ENCODE measurements around the gene TMEM114.

The TMEM114 gene

GRCh38 chr16:8589900-8590688 lies at the start of gene TMEM114:
Gene TMEM114 (minus strand): TSS chr16:8590511. CDS start chr16:8589838, 673 bp downstream.
- DNase-seq (ENCODE audit: low read depth in 2 of 2), result no peak

- DNase-seq (ENCODE audit: low read depth in 2 of 2), result no peak
Measured at GRCh38 chr16:8639694-8640093, 49.4 kb upstream of the TMEM114 start.

DNA sequence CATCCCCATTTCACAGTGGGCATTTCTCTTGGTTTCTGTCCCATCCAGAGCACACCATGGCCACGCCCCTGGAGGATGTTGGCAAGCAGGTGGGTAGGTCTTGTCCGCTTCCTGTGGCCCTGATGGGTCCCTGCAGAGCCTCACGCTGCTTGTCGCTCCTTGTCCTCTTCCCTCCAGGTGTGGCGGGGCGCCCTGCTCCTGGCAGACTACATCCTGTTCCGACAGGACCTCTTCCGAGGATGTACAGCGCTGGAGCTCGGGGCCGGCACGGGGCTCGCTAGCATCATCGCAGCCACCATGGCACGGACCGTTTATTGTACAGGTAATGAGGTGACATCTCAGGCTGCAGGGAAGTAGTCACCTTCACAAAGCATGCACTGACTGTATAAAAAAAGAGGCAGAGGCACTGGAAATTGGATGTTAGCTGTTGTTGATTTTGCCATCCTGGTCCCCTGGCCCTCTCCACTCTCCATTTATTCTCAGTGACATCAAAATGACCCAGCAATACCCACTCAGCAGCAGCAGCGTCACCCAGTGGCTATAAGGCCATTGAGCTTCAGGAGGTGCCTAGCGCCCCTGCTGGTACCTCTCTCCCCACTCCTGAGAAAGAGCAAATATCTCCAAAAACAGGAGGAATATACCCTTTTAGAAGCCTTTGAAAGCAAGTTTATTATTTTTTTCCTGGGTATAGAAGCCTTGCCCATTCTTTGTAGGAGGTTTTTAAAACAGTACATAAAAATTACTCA lies 44.9 kb upstream of the TMEM114 start:
- DNase-seq (ENCODE audit: low read depth in 2 of 2), result no peak

DNA sequence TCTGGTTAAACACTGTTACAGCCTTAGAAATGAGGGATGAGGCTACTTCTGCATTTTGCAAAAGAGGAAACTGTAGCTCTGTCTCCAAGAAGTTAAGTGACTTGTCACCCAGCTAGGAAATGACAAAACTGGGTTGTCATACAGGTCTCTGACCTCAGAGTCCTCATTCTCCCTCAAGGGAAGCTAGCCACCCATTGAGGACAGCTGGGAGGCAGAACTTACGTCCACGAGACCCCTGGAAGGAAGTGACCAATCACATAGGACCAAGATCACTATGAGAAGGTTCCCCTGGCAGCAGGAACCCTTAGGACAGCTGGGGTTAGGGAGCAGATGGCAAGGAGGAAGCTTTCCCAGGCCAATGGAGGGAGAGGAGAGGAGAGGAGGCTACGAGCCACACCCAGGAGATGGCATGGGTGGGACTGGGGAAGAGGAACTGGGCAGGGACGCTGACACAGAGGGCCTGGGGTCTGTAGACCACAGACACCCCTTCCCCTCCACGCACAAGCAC lies 42.4 kb upstream of the TMEM114 start:
- no peak for DNase-seq (ENCODE audit: low read depth in 2 of 2)

GRCh38 chr16:8631818-8632465 lies 41.6 kb upstream of the TMEM114 start:
- no peak for DNase-seq (ENCODE audit: low read depth in 2 of 2)

GRCh38 chr16:8631373-8631772 lies 41.1 kb upstream of the TMEM114 start:
- no peak for DNase-seq (ENCODE audit: low read depth in 2 of 2)

DNA sequence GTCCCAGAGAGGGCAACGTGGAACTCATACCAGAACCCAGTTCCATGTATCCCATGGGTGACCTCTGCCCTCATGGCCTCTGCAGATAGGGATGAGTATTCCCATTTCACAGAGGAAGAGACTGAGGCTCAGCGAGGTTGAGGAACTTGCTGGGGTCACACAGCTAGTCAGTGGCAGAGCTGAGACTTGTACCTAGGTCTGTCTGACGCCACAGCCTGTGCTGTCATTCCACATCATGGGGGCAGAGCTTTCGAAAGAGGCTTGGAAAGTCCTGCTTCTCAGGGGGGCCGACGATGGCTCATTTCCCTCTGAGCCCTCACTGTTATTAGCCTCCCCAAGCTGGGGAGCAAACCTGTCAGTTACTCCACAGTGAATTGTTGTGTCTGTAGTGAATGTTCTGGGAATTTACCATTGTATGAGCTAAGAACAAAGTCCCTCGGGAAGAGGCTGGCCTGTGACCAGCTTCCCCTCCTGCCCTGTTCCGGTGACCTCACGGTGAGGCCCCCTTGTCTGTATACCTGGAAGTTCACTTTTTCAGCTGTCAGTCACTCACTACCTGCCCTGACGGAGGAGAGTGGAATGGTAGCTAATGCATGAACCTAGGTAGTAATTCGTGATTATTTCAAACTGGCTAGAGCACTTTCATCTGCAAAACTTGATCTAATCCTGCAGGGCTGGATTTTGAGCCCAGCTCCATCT lies 40.1 kb upstream of the TMEM114 start:
- no peak for DNase-seq (ENCODE audit: low read depth in 2 of 2)

DNA sequence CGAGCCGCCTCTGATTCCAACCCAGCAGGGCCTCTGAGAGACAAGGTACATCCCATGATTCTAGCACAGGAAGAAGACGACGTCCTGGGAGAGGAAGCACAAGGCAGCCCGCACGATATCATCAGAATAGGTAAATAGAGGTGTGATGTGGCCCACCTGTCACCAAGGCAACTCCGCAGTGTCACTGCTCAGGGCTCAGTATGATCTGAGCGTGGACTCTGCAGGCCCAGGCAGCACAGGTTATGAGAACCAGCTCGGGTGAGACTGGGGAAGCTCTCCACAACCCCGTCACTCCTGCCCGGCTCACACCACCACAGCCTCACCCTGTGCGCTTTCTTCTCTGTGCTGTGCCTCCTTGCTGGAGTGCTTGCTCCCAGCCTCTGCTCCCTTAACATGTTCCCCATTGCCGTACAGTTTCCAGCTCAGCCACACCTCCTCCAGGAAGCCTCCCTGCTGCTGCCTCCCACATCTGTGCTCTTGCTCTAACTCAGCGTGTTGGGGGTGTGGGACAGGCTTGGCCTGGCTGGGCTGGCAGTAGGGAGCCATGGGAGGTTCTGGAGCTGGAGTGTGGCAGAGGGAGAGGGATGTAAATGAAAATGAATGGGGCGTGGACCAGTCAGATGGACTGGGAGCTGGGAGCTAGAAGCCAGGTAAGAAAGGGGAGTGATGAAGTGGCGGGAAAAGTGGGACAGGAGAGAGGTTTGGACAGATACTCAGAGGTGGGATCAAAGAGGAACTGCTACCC lies 38.8 kb upstream of the TMEM114 start:
- no peak for DNase-seq (ENCODE audit: low read depth in 2 of 2)

DNA sequence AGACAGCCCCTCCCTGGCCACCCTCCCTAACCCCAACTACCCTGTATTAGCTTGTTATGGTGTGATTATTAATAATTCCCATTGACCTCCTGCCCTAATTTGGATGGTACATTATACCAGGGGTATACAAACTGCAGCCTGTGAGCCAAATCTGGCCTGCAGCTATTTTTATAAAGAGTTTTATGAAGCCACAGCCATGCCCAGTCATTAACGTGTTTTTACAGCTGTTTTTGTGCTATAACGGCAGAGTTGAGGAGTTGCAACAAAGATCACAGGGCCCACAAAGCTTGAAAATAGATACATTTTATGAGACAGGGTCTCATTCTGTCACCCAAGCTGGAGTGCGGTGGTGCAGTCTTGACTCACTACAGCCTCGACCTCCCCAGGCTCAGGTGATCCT lies 37.1 kb upstream of the TMEM114 start:
- no peak for DNase-seq (ENCODE audit: low read depth in 2 of 2)

- no peak for DNase-seq (ENCODE audit: low read depth in 2 of 2)
Measured at GRCh38 chr16:8626946-8627345, 36.6 kb upstream of the TMEM114 start.

DNA sequence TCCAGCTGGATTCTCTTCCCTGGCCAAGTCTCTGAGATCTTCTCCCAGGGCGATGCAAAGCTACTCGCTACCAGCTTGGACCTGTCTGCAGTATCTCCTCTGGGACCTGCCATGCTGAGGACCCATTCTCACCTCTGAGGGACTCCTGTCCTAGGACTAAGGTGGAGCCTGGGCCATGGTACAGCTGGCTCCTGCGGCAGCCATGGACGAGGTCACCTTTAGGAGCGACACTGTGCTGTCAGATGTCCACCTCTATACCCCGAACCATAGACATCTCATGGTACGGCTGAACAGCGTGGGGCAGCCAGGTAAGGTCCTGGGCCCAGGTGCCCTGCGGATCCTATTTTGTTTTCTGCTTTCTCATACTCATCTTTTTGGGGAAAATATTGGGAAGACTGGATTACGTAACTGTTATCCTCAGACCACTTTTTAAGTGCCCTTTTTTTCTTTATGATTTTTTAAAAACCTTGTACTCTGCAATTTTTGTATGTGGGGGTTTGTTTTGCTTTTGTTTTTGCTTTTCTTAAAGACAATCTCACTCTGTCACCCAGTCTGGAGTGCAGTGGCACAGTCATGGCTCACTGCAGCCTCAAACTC lies 35.3 kb upstream of the TMEM114 start:
- DNase-seq (ENCODE audit: low read depth in 2 of 2), result no peak

DNA sequence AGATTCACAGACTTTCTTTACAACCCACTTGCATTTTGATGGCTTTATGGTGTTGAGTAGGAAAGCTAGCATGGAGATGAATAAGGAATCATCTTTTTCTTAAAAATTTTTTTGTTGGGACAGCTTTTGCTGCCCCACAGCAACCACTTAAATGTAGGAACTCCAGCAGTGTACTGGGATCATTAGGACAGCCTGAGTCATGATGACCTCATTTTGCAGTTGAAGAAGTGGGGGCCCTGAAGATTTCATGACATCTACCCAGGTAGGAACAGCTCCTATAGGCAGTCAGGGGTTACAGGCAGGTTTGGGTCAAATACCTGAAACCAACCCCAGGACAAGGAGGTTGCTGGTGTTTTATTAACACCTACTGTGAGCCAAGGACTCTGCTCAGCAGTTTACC lies 33.3 kb upstream of the TMEM114 start:
- DNase-seq (ENCODE audit: low read depth in 2 of 2), result no peak

GRCh38 chr16:8622315-8622656 lies 32.0 kb upstream of the TMEM114 start:
- DNase-seq (ENCODE audit: low read depth in 2 of 2), result no peak

GRCh38 chr16:8621572-8622314 lies 31.4 kb upstream of the TMEM114 start, which contains the start of gene METTL22:
Gene METTL22 (plus strand): TSS chr16:8621698. CDS start chr16:8625666, 3,968 bp downstream.
- DNase-seq (ENCODE audit: low read depth in 2 of 2), result peak; percentile 81 to 83

DNA sequence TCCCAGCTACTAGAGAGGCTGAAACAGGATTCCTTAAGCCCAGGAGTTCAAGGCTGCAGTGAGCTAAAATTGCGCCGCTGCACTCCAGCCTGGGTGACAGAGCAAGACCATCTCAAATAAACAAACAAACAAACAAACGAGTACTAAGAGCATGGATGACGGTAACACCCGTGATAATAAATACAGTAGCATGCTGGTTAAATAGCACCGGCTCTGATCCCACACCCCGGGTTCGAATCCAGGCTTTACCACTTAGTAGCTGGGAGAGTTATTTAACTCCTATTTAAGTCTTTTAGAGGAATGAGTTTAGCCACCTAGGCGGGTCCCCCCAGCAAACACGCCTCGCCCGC lies 30.9 kb upstream of the TMEM114 start:
- no peak for DNase-seq (ENCODE audit: low read depth in 2 of 2)

- DNase-seq (ENCODE audit: low read depth in 2 of 2), result no peak
Measured at GRCh38 chr16:8620535-8620934, 30.2 kb upstream of the TMEM114 start.

DNA sequence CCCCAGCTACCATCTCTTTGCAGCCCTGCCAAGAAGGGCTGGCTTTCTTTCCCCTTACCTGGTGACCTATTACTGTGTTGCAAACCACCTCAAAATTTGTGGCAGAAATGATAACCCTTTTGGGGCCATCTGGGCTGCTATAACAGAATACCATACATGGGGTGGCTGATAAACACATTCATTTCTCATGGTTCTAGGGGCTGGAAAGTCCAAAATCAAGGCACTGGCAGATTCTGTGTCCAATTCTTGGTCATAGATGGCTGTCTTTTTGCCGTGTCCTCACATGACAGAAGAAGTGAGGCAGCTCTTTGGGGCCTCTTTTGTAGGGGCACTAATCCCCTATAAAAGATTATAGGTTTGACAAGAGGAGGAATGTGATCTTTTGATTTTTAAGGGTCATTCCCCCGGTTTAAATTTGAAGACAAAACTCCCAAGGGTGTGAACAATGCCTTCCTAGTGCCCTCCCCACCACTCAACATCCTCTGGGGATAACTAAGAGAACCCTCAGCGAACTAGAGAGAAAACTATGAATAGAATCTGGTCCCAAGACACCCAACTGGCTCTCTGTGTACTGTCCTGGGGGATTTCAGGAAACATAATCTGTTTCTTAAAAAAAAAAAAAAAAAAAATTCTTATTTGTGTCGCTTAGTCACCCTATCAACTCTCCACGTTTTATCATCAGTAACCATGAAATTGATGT lies 29.5 kb upstream of the TMEM114 start:
- no peak for DNase-seq (ENCODE audit: low read depth in 2 of 2)

DNA sequence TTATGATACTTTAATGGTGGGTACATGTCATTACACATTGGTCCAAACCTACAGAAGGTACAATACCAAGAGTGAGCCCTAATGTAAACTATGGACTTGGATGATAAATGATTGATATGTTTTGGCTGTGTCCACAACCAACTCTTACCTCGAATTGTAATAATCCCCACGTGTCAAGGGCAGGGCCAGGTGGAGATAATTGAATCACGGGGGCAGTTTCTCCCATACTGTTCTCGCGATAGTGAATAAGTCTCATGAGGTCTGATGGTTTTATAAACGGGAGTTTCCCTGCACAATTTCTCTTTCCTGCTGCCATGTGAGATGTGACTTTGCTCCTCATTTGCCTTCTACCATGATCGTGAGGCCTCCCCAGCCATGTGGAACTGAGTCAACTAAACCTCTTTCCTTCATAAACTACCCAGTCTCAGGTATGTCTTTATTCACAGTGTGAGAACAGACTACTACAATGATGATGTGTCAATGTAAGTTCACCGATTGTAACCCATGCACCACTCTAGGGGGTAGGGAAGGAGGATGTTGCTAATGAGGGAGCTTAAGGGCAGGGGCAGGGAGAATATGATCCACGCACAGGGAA lies 24.2 kb upstream of the TMEM114 start:
- DNase-seq (ENCODE audit: low read depth in 2 of 2), result no peak
